HG02759 (cell line): Measurements from ENCODE around the gene ARMS2.

ENCODE experiments used
- ATAC-seq: cut with Tn5 transposase; IDR thresholded peaks from one replicate; pipeline ENCODE4 v1.9.1; 2021; ENCODE audit warnings: mild to moderate bottlenecking, moderate library complexity; ENCODE audit not compliant: unreplicated experiment

The ARMS2 gene

DNA sequence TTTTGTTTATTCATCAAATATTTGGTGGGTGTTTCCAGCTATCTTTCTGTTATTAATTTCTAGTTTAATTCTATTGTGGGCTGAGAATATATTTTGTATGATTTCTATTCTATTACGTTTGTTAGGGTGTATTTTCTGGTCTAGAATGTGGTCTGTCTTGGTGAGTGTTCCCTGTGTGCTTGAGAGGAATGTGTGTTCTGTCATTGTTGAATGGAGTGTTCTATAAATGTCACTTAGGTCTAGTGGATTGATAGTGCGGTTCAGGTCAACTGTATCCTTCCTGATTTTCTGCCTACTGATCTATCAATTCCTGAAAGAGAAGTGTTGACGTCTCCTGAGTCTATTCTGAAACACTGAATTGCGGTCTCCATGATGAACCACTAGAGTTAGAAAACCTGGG lies 15.4 kb downstream of the ARMS2 start:
- no peak for ATAC-seq

DNA sequence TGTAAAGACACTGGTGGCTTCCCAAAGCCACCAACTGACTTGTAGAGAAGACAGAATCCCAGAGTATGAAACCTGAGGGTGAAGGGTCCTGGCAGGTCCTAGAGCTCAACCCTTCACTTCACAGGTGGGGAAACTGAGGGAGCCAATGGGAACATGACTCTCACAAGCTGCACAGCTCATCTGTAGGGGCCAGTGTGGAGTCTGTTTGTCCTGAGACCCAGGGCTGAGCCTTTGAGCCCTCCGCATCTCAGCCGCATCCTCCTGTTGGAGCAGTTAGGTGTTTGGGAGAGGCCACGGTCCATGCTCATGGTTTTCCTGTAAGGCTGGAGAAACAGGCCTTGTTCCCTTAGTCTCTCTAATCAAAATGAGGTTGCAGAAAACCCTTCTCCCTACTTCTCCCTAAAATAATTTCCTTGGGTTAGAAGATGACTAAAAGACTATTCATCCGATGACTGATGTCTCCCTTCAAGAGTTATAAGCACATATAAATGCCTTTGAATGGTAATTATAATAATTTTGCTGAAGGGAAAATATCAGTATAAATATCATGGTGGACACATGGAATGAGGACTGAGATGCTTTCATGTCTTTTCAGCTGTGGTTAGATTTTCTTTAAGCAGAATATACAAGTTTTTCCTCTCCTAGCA lies 17.2 kb downstream of the ARMS2 start:
- no peak for ATAC-seq

- ATAC-seq: no peak
These were observed 18.7 kb downstream of the ARMS2 start for GRCh38 chr10:122473116-122473515.

GRCh38 chr10:122474131-122474818 lies 19.8 kb downstream of the ARMS2 start:
- no peak for ATAC-seq

GRCh38 chr10:122475100-122475499 lies 20.6 kb downstream of the ARMS2 start:
- no peak for ATAC-seq

DNA sequence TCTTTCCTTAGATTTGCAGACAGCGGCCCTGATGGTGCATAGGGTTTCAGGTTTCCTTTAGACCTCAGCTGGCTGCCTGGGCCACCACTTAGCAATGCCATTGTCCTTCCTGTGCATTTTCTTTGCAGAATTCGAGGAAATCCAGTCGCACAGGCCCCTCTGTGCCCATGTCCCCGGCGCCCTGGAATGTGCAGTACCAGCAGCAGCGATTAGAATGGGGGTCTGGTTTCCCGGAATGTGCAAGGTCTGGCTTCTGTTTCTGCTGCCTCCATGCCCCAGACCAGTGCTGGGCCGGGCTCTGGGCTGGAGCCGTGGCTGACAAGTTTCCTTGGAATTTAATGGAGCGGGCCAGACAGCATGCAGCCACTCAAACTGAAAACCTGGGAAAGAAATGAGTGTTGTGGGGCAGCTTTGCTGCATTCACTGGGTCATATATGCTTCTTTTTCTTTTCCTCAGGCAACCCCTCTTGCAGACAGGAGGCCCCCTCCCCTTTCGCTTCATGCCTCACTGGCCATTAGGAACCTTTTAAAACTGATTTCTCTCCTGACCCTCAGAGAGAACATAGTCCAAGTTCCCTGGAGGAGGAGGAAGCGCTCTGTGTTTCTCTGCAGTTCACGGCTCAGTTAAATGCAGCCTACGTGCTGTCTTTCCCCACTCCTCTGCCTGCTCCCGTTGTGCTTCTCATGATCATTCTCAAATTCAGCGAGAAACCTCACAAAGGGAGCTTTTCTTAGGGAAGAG lies 21.3 kb downstream of the ARMS2 start:
- no peak for ATAC-seq

- no peak for ATAC-seq
These were observed 21.9 kb downstream of the ARMS2 start for GRCh38 chr10:122476333-122476695.

GRCh38 chr10:122477436-122477835 lies 23.0 kb downstream of the ARMS2 start:
- no peak for ATAC-seq

GRCh38 chr10:122478971-122479370 lies 24.5 kb downstream of the ARMS2 start:
- no peak for ATAC-seq

DNA sequence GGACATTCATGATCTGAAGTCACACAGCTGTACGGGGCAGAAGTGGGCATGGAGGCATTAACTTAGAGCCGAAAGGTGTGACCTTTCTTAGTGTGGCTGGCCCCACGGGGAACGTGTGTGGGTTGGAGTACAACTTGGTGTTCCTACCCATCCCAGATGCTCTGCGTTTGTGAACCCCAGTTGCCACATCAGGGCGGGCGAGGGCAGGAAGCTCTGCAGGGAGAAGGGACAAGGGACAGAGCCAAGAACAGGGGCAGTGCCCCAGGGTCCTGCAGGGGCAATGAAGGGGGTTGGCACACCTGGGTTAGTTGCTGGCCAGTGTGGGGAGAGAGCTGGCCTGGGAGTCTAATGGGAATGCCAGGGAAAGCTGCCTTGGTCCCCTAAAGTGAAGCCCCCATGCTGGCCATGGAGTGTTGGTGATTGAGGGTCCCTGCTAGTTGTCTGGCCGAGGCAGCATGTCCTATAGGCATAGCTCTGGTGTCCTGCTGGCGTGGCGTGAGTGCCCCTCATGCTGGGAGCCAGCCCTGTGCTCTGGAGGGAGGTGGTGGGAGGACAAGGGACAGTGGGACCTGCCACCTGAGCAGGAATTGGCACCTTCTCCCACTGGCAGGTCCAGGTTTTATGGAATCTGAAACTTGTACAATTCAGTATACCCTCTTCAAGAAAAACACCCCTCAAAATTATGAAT lies 25.8 kb downstream of the ARMS2 start:
- ATAC-seq: no peak

DNA sequence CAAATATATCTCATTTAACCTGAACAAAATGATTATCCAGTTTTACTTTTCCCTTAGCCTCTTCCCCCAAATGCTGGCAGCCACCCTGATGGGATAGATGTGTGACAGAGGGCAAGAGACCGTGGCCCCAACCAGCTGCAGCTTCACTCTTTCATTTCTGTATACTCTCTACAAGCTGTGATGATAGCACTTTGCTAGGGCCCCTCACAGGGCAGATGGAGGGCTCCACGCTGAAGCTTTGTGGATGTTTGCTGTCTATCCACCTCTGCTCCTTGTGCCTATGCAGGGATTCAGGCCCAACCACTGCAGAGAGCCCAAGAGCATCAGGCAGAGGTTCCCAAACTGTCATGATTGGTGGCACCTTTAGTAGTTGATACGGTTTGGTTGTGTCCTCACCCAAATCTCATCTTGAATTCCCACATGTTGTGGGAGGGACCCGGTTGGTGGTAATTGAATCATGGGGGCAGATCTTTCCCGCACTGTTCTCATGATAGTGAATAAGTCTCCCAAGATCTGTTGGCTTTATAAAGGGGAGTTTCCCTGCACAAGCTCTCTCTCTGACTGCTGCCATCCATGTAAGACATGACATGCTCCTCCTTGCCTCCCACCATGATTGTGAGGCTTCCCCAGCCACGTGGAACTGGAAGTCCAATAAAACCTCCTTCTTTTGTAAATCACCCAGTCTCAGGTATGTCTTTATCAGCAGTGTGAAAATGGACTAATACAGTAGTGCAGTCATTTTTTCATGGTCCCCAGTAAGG lies 27.0 kb downstream of the ARMS2 start:
- ATAC-seq: no peak

- no peak for ATAC-seq
These were observed 30.0 kb downstream of the ARMS2 start for GRCh38 chr10:122484276-122485060.

- ATAC-seq: no peak
These were observed 31.2 kb downstream of the ARMS2 start for GRCh38 chr10:122485670-122486069.

- ATAC-seq: no peak
These were observed 32.1 kb downstream of the ARMS2 start for GRCh38 chr10:122486406-122487080.

GRCh38 chr10:122487174-122487765 lies 32.8 kb downstream of the ARMS2 start:
- ATAC-seq: no peak

- no peak for ATAC-seq
These were observed 35.8 kb downstream of the ARMS2 start for GRCh38 chr10:122490268-122490667.

GRCh38 chr10:122490786-122491680 lies 36.6 kb downstream of the ARMS2 start:
- ATAC-seq: no peak

DNA sequence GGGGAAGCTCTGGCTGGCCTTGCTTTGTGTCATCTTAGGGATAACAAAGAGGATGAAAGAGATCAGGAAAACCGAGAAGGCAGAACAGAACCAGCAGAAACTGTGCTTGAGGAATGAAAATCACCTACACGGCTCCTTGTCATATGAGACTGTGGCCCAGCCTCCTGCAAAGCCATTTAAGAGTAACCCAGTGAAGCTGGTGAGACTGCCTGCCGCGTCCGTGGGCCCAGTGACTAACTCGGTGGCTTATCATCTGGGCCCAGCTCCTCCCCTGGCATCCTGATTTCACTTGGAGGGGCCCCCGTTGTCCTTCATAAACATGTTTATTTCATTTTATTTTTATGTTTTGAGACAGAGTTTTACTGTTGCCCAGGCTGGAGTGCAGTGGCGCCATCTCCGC lies 37.6 kb downstream of the ARMS2 start:
- ATAC-seq: no peak
